ENCODE measurements around the gene PRDM16.

- no peak for TF ChIP-seq EZH2 (IDR thresholded peaks at IDR 0.05; ENCODE audit: borderline replicate concordance, low read length)
- TF ChIP-seq CTCF (conservative IDR thresholded peaks at IDR 0.05 in 1 of 2, IDR thresholded peaks at IDR 0.05 in 1 of 2; ENCODE audit: extremely low read depth in 1 of 2, insufficient read depth in 1 of 2, low read depth in 1 of 2, low read length in 2 of 2) = no peak
These were observed 3.6 kb downstream of the PRDM16 start for GRCh38 chr1:3072391-3073185.
